ENCODE results near the gene NXT1.
"Not testable (repeated sequence)": the region's sequence is repeated elsewhere in the genome, so short reads cannot be mapped to it uniquely, and the experiment has no call there.

The NXT1 gene

GRCh38 chr20:23350196-23350903 is at the start of gene NXT1:
TSS of gene NXT1 (plus strand) at chr20:23350791. CDS start at chr20:23354042, 3,251 bp downstream.
- peak; percentile 96 for DNase-seq (ENCODE audit: low read depth)

GRCh38 chr20:23301436-23302050 is 49.0 kb upstream of the NXT1 start:
- DNase-seq (ENCODE audit: low read depth), result no peak

- DNase-seq (ENCODE audit: low read depth), result no peak
Measured at GRCh38 chr20:23302386-23302785, 48.2 kb upstream of the NXT1 start.

GRCh38 chr20:23302801-23303200 is 47.8 kb upstream of the NXT1 start:
- no peak for DNase-seq (ENCODE audit: low read depth)

GRCh38 chr20:23303325-23304102 is 47.1 kb upstream of the NXT1 start:
- DNase-seq (ENCODE audit: low read depth), result no peak

GRCh38 chr20:23304616-23305015 is 46.0 kb upstream of the NXT1 start:
- no peak for DNase-seq (ENCODE audit: low read depth)

GRCh38 chr20:23305098-23305497 is 45.5 kb upstream of the NXT1 start:
- DNase-seq (ENCODE audit: low read depth), result peak; percentile 34

GRCh38 chr20:23307393-23307792 is 43.2 kb upstream of the NXT1 start:
- DNase-seq (ENCODE audit: low read depth), result not testable (repeated sequence)

- no peak for DNase-seq (ENCODE audit: low read depth)
Measured at GRCh38 chr20:23308024-23308423, 42.6 kb upstream of the NXT1 start.

GRCh38 chr20:23308908-23309307 is 41.7 kb upstream of the NXT1 start:
- DNase-seq (ENCODE audit: low read depth), result no peak

GRCh38 chr20:23309781-23310180 is 40.8 kb upstream of the NXT1 start:
- no peak for DNase-seq (ENCODE audit: low read depth)

GRCh38 chr20:23311947-23312506 is 38.6 kb upstream of the NXT1 start:
- DNase-seq (ENCODE audit: low read depth), result no peak

- no peak for DNase-seq (ENCODE audit: low read depth)
Measured at GRCh38 chr20:23313271-23313670, 37.3 kb upstream of the NXT1 start.

- no peak for DNase-seq (ENCODE audit: low read depth)
Measured at GRCh38 chr20:23314699-23315098, 35.9 kb upstream of the NXT1 start.

GRCh38 chr20:23315099-23315498 is 35.5 kb upstream of the NXT1 start:
- DNase-seq (ENCODE audit: low read depth), result no peak

- no peak for DNase-seq (ENCODE audit: low read depth)
Measured at GRCh38 chr20:23316626-23317025, 34.0 kb upstream of the NXT1 start.

GRCh38 chr20:23317081-23317480 is 33.5 kb upstream of the NXT1 start:
- DNase-seq (ENCODE audit: low read depth), result no peak

- DNase-seq (ENCODE audit: low read depth), result no peak
Measured at GRCh38 chr20:23318347-23318746, 32.2 kb upstream of the NXT1 start.

GRCh38 chr20:23320317-23320716 is 30.3 kb upstream of the NXT1 start:
- DNase-seq (ENCODE audit: low read depth), result no peak

GRCh38 chr20:23325107-23325506 is 25.5 kb upstream of the NXT1 start:
- no peak for DNase-seq (ENCODE audit: low read depth)

GRCh38 chr20:23326774-23327173 is 23.8 kb upstream of the NXT1 start:
- no peak for DNase-seq (ENCODE audit: low read depth)

GRCh38 chr20:23327617-23328333 is 22.8 kb upstream of the NXT1 start:
- DNase-seq (ENCODE audit: low read depth), result no peak
